ENCODE measurements around the gene HDX. TPM values are rescaled to one million over a fixed set of nuclear protein-coding genes. Genes with fewer than 3 reads are reported as not detected.
A peak's percentile ranks its signal among the peaks of the same experiment; 100 is the strongest.
"Not testable (repeated sequence)": the region's sequence is repeated elsewhere in the genome, so short reads cannot be mapped to it uniquely, and the experiment has no call there.

Gene HDX
- polyA plus RNA-seq (ENCODE audit: insufficient read length) = 3.9 TPM

- DNase-seq = peak; percentile 90
Measured at GRCh38 chrX:84501798-84502628, at the start of gene HDX. TSS of gene HDX (minus strand) at chrX:84502453. CDS start at chrX:84475397, 27,056 bp downstream.

GRCh38 chrX:84541315-84541714 lies 39.1 kb upstream of the HDX start:
- DNase-seq = not testable (repeated sequence)

- not testable (repeated sequence) for DNase-seq
Measured at GRCh38 chrX:84537627-84538026, 35.4 kb upstream of the HDX start.

- no peak for DNase-seq
Measured at GRCh38 chrX:84488426-84488825, 13.8 kb downstream of the HDX start.

- no peak for DNase-seq
Measured at GRCh38 chrX:84487365-84488353, 14.6 kb downstream of the HDX start.

GRCh38 chrX:84479086-84479485 lies 23.2 kb downstream of the HDX start:
- DNase-seq = no peak

GRCh38 chrX:84477114-84477513 lies 25.1 kb downstream of the HDX start:
- no peak for DNase-seq

- DNase-seq = no peak
Measured at GRCh38 chrX:84475596-84475995, 26.7 kb downstream of the HDX start.

GRCh38 chrX:84475101-84475500 lies 27.2 kb downstream of the HDX start:
- no peak for DNase-seq

GRCh38 chrX:84469226-84469625 lies 33.0 kb downstream of the HDX start:
- DNase-seq = no peak

GRCh38 chrX:84467898-84468297 lies 34.4 kb downstream of the HDX start:
- DNase-seq = no peak

GRCh38 chrX:84453351-84454246 lies 48.7 kb downstream of the HDX start:
- no peak for DNase-seq

- DNase-seq = no peak
Measured at GRCh38 chrX:84441143-84441542, 61.1 kb downstream of the HDX start.

- DNase-seq = no peak
Measured at GRCh38 chrX:84415140-84415539, 87.1 kb downstream of the HDX start.

GRCh38 chrX:84363663-84364062 lies 138.6 kb downstream of the HDX start:
- DNase-seq = no peak

GRCh38 chrX:84363051-84363450 lies 139.2 kb downstream of the HDX start:
- no peak for DNase-seq

- DNase-seq = no peak
Measured at GRCh38 chrX:84362184-84362838, 139.9 kb downstream of the HDX start.

GRCh38 chrX:84358271-84358670 lies 144.0 kb downstream of the HDX start:
- no peak for DNase-seq

- no peak for DNase-seq
Measured at GRCh38 chrX:84357296-84357695, 145.0 kb downstream of the HDX start.

GRCh38 chrX:84340968-84341367 lies 161.3 kb downstream of the HDX start:
- DNase-seq = no peak

- DNase-seq = no peak
Measured at GRCh38 chrX:84339507-84340364, 162.5 kb downstream of the HDX start.
